Endothelial cell (in vitro differentiated cells): ENCODE data around the gene MRPL16. TPM values are rescaled to one million over a fixed set of nuclear protein-coding genes. Genes with fewer than 3 reads are reported as not detected.

Source experiments
- DNase-seq: peaks from one replicate; pipeline ENCODE4 v3.0.0; 2021; ENCODE audit warnings: low spot score
- H3K27ac Mint-ChIP-seq: one replicate; pipeline ENCODE4 v1.8.0; 2021; ENCODE audit warnings: mixed read lengths, inconsistent platforms; ENCODE audit not compliant: unreplicated experiment
- H3K27me3 Mint-ChIP-seq: one replicate; pipeline ENCODE4 v1.8.0; 2021; ENCODE audit warnings: mild to moderate bottlenecking, moderate library complexity, mixed read lengths, inconsistent platforms; ENCODE audit not compliant: unreplicated experiment
- H3K36me3 Mint-ChIP-seq: one replicate; pipeline ENCODE4 v1.8.0; 2021; ENCODE audit warnings: mild to moderate bottlenecking, low read depth, mixed read lengths, inconsistent platforms; ENCODE audit not compliant: unreplicated experiment
- H3K4me1 Mint-ChIP-seq: one replicate; pipeline ENCODE4 v1.8.0; 2021; ENCODE audit warnings: mild to moderate bottlenecking, mixed read lengths, inconsistent platforms; ENCODE audit not compliant: unreplicated experiment
- H3K4me3 Mint-ChIP-seq: one replicate; pipeline ENCODE4 v1.8.0; 2021; ENCODE audit warnings: mild to moderate bottlenecking, mixed read lengths, inconsistent platforms; ENCODE audit not compliant: unreplicated experiment
- H3K9me3 Mint-ChIP-seq: one replicate; pipeline ENCODE4 v1.8.0; 2021; ENCODE audit warnings: mixed read lengths, inconsistent platforms; ENCODE audit not compliant: unreplicated experiment
- CTCF ChIP-seq: fragments of 200-600 bp; sonication (generic); IDR thresholded peaks from one replicate; pipeline ENCODE4 v1.5.0; 2021; ENCODE audit warnings: antibody characterized with exemption; ENCODE audit not compliant: unreplicated experiment
- total RNA-seq: library from RNA; stranded (reverse); fragmentation: NEBNext Ultra II Directional; extraction: Animal tissue kit (Norgen Biotek cat#: 25700); gene quantifications from one replicate; pipeline ENCODE4 v1.2.1, GENCODE V29; 2021; ENCODE audit not compliant: unreplicated experiment

Gene MRPL16
- total RNA-seq, 1 donor from 2014 or later = 47.2 TPM

GRCh38 chr11:59842316-59842715 is 31.7 kb upstream of the MRPL16 start:
- Mint-ChIP-seq H3K27ac (no peak overlapping the region), H3K27me3 (peaks cover 1% of the 10 kb centered on the region), H3K4me3 (no peak overlapping the region), H3K36me3 (no peaks in the 10 kb centered on the region), H3K4me1 (no peaks in the 10 kb centered on the region), H3K9me3 (no peaks in the 10 kb centered on the region)
- no peak for TF ChIP-seq CTCF
- DNase-seq = no peak

GRCh38 chr11:59841514-59841913 is 30.9 kb upstream of the MRPL16 start:
- no peak overlapping the region for H3K4me3 Mint-ChIP-seq
- H3K9me3 Mint-ChIP-seq = no peaks in the 10 kb centered on the region
- H3K27ac Mint-ChIP-seq = no peak overlapping the region
- H3K27me3 Mint-ChIP-seq = peaks cover 1% of the 10 kb centered on the region
- H3K4me1 Mint-ChIP-seq = no peaks in the 10 kb centered on the region
- H3K36me3 Mint-ChIP-seq = no peaks in the 10 kb centered on the region
- TF ChIP-seq CTCF = no peak
- DNase-seq = no peak

GRCh38 chr11:59839615-59840014 is 29.0 kb upstream of the MRPL16 start:
- no peak for DNase-seq
- no peak overlapping the region for H3K4me3 Mint-ChIP-seq
- no peaks in the 10 kb centered on the region for H3K9me3 Mint-ChIP-seq
- H3K27ac Mint-ChIP-seq = no peak overlapping the region
- H3K27me3 Mint-ChIP-seq = no peaks in the 10 kb centered on the region
- no peaks in the 10 kb centered on the region for H3K36me3 Mint-ChIP-seq
- no peaks in the 10 kb centered on the region for H3K4me1 Mint-ChIP-seq
- TF ChIP-seq CTCF = no peak

GRCh38 chr11:59833602-59834001 is 23.0 kb upstream of the MRPL16 start:
- H3K4me3 Mint-ChIP-seq = no peak overlapping the region
- peaks cover 1% of the 10 kb centered on the region for H3K27me3 Mint-ChIP-seq
- H3K36me3 Mint-ChIP-seq = no peaks in the 10 kb centered on the region
- H3K27ac Mint-ChIP-seq = no peak overlapping the region
- H3K4me1 Mint-ChIP-seq = no peaks in the 10 kb centered on the region
- DNase-seq = no peak
- TF ChIP-seq CTCF = no peak
- no peaks in the 10 kb centered on the region for H3K9me3 Mint-ChIP-seq

- Mint-ChIP-seq H3K9me3 (no peaks in the 10 kb centered on the region), H3K36me3 (no peaks in the 10 kb centered on the region), H3K27me3 (peaks cover 1% of the 10 kb centered on the region), H3K4me3 (no peak overlapping the region), H3K4me1 (peaks cover 3% of the 10 kb centered on the region), H3K27ac (no peak overlapping the region)
- DNase-seq = no peak
- no peak for TF ChIP-seq CTCF
Measured at GRCh38 chr11:59829358-59829757, 18.8 kb upstream of the MRPL16 start.
